Astrocyte (in vitro differentiated cells and primary cell): ENCODE data around the gene ASB13. TPM values are rescaled to one million over a fixed set of nuclear protein-coding genes. Genes with fewer than 3 reads are reported as not detected.

Experiments used
- DNase-seq: peaks from one replicate; pipeline ENCODE4 v3.0.0-alpha.2; 2010; ENCODE audit warnings: low read depth
- FAIRE-seq: peaks from 2 replicates; lab custom pipeline; 2011; peaks lifted over from hg19 to GRCh38; lab: Jason Lieb, UNC
- H2AFZ ChIP-seq: 2 replicates; pipeline ENCODE4 v1.6.0; 2012; ENCODE audit warnings: low read depth, low read length, inconsistent platforms
- H3K27ac ChIP-seq: 2 replicates; pipeline ENCODE4 v1.5.1; 2011; ENCODE audit warnings: low read depth, low read length, inconsistent platforms
- H3K27me3 ChIP-seq: 2 replicates; pipeline ENCODE4 v1.6.0; 2011; ENCODE audit warnings: low read length, inconsistent platforms; ENCODE audit not compliant: insufficient read depth
- H3K36me3 ChIP-seq: 2 replicates; pipeline ENCODE4 v1.5.1; 2011; ENCODE audit warnings: low read length, inconsistent platforms; ENCODE audit not compliant: insufficient read depth
- H3K4me1 ChIP-seq: 2 replicates; pipeline ENCODE4 v1.5.1; 2011; ENCODE audit warnings: low read length, inconsistent platforms; ENCODE audit not compliant: insufficient read depth
- H3K4me2 ChIP-seq: 2 replicates; pipeline ENCODE4 v1.6.0; 2012; ENCODE audit warnings: low read length, inconsistent platforms
- H3K4me3 ChIP-seq: 2 replicates; pipeline ENCODE4 v1.5.1; 2011; ENCODE audit warnings: low read depth, mild to moderate bottlenecking, low read length, inconsistent platforms; ENCODE audit not compliant: insufficient read depth
- H3K79me2 ChIP-seq: 2 replicates; pipeline ENCODE4 v1.6.0; 2012; ENCODE audit warnings: mild to moderate bottlenecking, low read length, inconsistent platforms; ENCODE audit not compliant: insufficient read depth
- H3K9ac ChIP-seq: 2 replicates; pipeline ENCODE4 v1.6.0; 2012; ENCODE audit warnings: mild to moderate bottlenecking, low read length, inconsistent platforms
- H3K9me3 ChIP-seq: 2 replicates; pipeline ENCODE4 v1.5.1; 2012; ENCODE audit warnings: low read depth, mild to moderate bottlenecking, low read length, inconsistent platforms; ENCODE audit not compliant: insufficient read depth
- H4K20me1 ChIP-seq: 2 replicates; pipeline ENCODE4 v1.6.0; 2012; ENCODE audit warnings: low read length, inconsistent platforms; ENCODE audit not compliant: insufficient read depth
- H3K27ac Mint-ChIP-seq: one replicate; pipeline ENCODE4 v1.8.0; 2021; ENCODE audit warnings: mild to moderate bottlenecking, mixed read lengths; ENCODE audit not compliant: unreplicated experiment
- H3K27me3 Mint-ChIP-seq: one replicate; pipeline ENCODE4 v1.8.0; 2021; ENCODE audit warnings: low read depth, mixed read lengths; ENCODE audit not compliant: unreplicated experiment
- H3K36me3 Mint-ChIP-seq: one replicate; pipeline ENCODE4 v1.8.0; 2021; ENCODE audit warnings: low read depth, mixed read lengths; ENCODE audit not compliant: unreplicated experiment
- H3K4me1 Mint-ChIP-seq: one replicate; pipeline ENCODE4 v1.8.0; 2021; ENCODE audit warnings: low read depth, mixed read lengths; ENCODE audit not compliant: unreplicated experiment
- H3K4me3 Mint-ChIP-seq: one replicate; pipeline ENCODE4 v1.8.0; 2021; ENCODE audit warnings: mild to moderate bottlenecking, moderate library complexity, mixed read lengths; ENCODE audit not compliant: unreplicated experiment
- H3K9me3 Mint-ChIP-seq: one replicate; pipeline ENCODE4 v1.8.0; 2021; ENCODE audit warnings: mild to moderate bottlenecking, mixed read lengths; ENCODE audit not compliant: unreplicated experiment
- CTCF ChIP-seq: IDR thresholded peaks from 2 replicates; pipeline ENCODE4 v1.5.1; 2011; ENCODE audit warnings: low read depth, mild to moderate bottlenecking, inconsistent platforms, low read length, moderate library complexity; ENCODE audit not compliant: insufficient read depth
- EZH2 ChIP-seq: IDR thresholded peaks from 2 replicates; pipeline ENCODE4 v1.6.1; 2012; ENCODE audit warnings: mild to moderate bottlenecking, low read length, inconsistent platforms; ENCODE audit not compliant: insufficient read depth
- total RNA-seq: library from RNA; stranded (reverse); gene quantifications from 2 replicates; pipeline ENCODE4 v1.2.1, GENCODE V29; 2021

Gene ASB13
- total RNA-seq, 1 donor from 2014 or later = 4.8 TPM

GRCh38 chr10:5618829-5619228 lies 47.6 kb downstream of the ASB13 start:
- FAIRE-seq (no peak), DNase-seq (no peak)
- Mint-ChIP-seq H3K27ac (no peak overlapping the region), H3K27me3 (peaks cover 5% of the 10 kb centered on the region), H3K4me3 (no peak overlapping the region), H3K36me3 (no peaks in the 10 kb centered on the region), H3K9me3 (no peaks in the 10 kb centered on the region), H3K4me1 (peaks cover 16% of the 10 kb centered on the region)
- Histone ChIP-seq H3K4me3 (no peak overlapping the region), H3K4me2 (no peak overlapping the region), H3K27me3 (no peaks in the 10 kb centered on the region), H3K9ac (no peak overlapping the region), H2AFZ (no peak overlapping the region), H3K79me2 (no peaks in the 10 kb centered on the region), H3K9me3 (no peaks in the 10 kb centered on the region), H3K36me3 (no peaks in the 10 kb centered on the region), H4K20me1 (no peaks in the 10 kb centered on the region), H3K27ac (no peak overlapping the region), H3K4me1 (peaks cover 14% of the 10 kb centered on the region)
- TF ChIP-seq CTCF (no peak), EZH2 (no peak)

GRCh38 chr10:5618042-5618441 lies 48.4 kb downstream of the ASB13 start:
- Histone ChIP-seq H3K36me3 (no peaks in the 10 kb centered on the region), H3K27me3 (no peaks in the 10 kb centered on the region), H3K79me2 (no peaks in the 10 kb centered on the region), H3K9ac (no peak overlapping the region), H4K20me1 (no peaks in the 10 kb centered on the region), H3K27ac (no peak overlapping the region), H3K4me1 (peaks cover 14% of the 10 kb centered on the region), H3K4me3 (no peak overlapping the region), H3K9me3 (no peaks in the 10 kb centered on the region), H3K4me2 (no peak overlapping the region), H2AFZ (no peak overlapping the region)
- H3K4me1 Mint-ChIP-seq = peaks cover 16% of the 10 kb centered on the region
- H3K36me3 Mint-ChIP-seq = no peaks in the 10 kb centered on the region
- H3K9me3 Mint-ChIP-seq = no peaks in the 10 kb centered on the region
- H3K27ac Mint-ChIP-seq = no peak overlapping the region
- TF ChIP-seq CTCF (no peak), EZH2 (no peak)
- H3K27me3 Mint-ChIP-seq = peaks cover 5% of the 10 kb centered on the region
- DNase-seq = no peak
- no peak overlapping the region for H3K4me3 Mint-ChIP-seq
- no peak for FAIRE-seq

- peaks cover 14% of the 10 kb centered on the region for H3K4me1 ChIP-seq
- H3K27me3 ChIP-seq = no peaks in the 10 kb centered on the region
- no peak overlapping the region for H3K27ac ChIP-seq
- no peak overlapping the region for H3K4me3 ChIP-seq
- no peaks in the 10 kb centered on the region for H3K9me3 Mint-ChIP-seq
- no peaks in the 10 kb centered on the region for H4K20me1 ChIP-seq
- DNase-seq (no peak), FAIRE-seq (no peak)
- no peak overlapping the region for H3K27ac Mint-ChIP-seq
- H3K9me3 ChIP-seq = no peaks in the 10 kb centered on the region
- TF ChIP-seq EZH2 = no peak
- no peak for TF ChIP-seq CTCF
- H3K4me3 Mint-ChIP-seq = no peak overlapping the region
- no peak overlapping the region for H3K9ac ChIP-seq
- H3K36me3 ChIP-seq = no peaks in the 10 kb centered on the region
- H2AFZ ChIP-seq = no peak overlapping the region
- no peak overlapping the region for H3K4me2 ChIP-seq
- H3K4me1 Mint-ChIP-seq = peaks cover 16% of the 10 kb centered on the region
- peaks cover 5% of the 10 kb centered on the region for H3K27me3 Mint-ChIP-seq
- no peaks in the 10 kb centered on the region for H3K36me3 Mint-ChIP-seq
- H3K79me2 ChIP-seq = no peaks in the 10 kb centered on the region
These were observed 48.9 kb downstream of the ASB13 start for GRCh38 chr10:5617521-5617920.
